IPS-20b (cell line): ENCODE results near the gene ZFAND2B.

Experiments used
- H3K27ac ChIP-seq: one replicate; pipeline ENCODE4 v1.5.1; 2013; ENCODE audit warnings: low read length
- H3K27me3 ChIP-seq: 2 replicates; pipeline ENCODE4 v1.6.1; 2013; ENCODE audit warnings: mild to moderate bottlenecking, low read length, inconsistent platforms; ENCODE audit not compliant: insufficient read depth
- H3K36me3 ChIP-seq: 2 replicates; pipeline ENCODE4 v1.6.1; 2013; ENCODE audit warnings: low read depth, mild to moderate bottlenecking, inconsistent platforms, low read length, moderate library complexity; ENCODE audit not compliant: insufficient read depth
- H3K4me1 ChIP-seq: 2 replicates; pipeline ENCODE4 v1.6.1; 2013; ENCODE audit warnings: mild to moderate bottlenecking, control low read depth, inconsistent platforms, low read length, moderate library complexity; ENCODE audit not compliant: insufficient read depth
- H3K4me3 ChIP-seq: 2 replicates; pipeline ENCODE4 v1.5.1; 2013; ENCODE audit warnings: mild to moderate bottlenecking, low read length, inconsistent platforms
- H3K9ac ChIP-seq: 2 replicates; pipeline ENCODE4 v1.6.1; 2013; ENCODE audit warnings: low read depth, mild to moderate bottlenecking, inconsistent platforms, low read length, moderate library complexity
- H3K9me3 ChIP-seq: 2 replicates; pipeline ENCODE4 v1.6.1; 2013; ENCODE audit warnings: mild to moderate bottlenecking, low read depth, low read length, inconsistent platforms; ENCODE audit not compliant: insufficient read depth

Gene ZFAND2B

DNA sequence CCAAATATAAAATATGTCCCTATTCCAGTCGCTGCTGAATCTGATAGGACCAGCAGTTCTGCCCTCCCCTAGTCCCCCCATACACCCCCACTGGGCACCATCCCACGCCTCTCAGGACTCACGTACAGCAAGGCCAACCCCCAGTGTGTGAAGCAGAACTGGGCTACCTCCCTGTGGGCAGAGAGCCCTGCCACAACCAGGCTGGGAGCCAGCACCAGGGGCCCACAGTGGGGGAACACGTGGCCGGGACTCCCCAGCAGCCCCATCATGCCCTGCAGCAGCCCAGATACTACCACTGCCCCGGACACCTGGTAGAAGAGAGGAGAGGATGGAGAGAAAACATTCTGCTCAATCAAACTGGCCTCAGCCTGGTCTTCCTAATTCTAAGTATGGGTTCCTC is 38.1 kb upstream of the ZFAND2B start:
- H3K36me3 ChIP-seq = no peaks in the 10 kb centered on the region
- H3K4me3 ChIP-seq = no peak overlapping the region
- H3K27ac ChIP-seq = no peak overlapping the region
- H3K27me3 ChIP-seq = no peaks in the 10 kb centered on the region
- H3K9ac ChIP-seq = no peak overlapping the region
- no peaks in the 10 kb centered on the region for H3K4me1 ChIP-seq
- no peaks in the 10 kb centered on the region for H3K9me3 ChIP-seq

DNA sequence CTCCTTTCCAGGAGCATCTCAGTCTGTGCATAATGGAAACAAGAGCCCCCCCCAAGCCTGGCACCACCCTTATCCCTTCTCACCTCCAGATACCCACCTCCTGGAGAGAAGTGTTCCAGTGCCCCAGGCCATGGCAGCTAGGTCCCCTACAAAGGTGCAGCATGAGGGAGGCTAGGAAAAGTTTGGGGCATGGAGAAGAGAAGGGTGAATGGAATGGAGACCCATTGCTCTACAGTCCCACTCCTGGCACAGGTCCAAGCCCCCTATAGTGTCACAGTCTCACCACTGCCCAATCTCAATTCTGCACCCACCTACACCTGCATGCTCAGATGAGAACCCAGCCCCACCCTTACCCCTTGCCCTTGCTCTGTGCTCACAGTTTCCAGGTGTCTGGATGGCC is 37.6 kb upstream of the ZFAND2B start:
- Histone ChIP-seq H3K9me3 (no peaks in the 10 kb centered on the region), H3K36me3 (peaks cover 2% of the 10 kb centered on the region; the same call in 1 of the 2 replicates), H3K4me3 (no peak overlapping the region), H3K27me3 (no peaks in the 10 kb centered on the region), H3K27ac (no peak overlapping the region), H3K9ac (no peak overlapping the region), H3K4me1 (no peaks in the 10 kb centered on the region)

DNA sequence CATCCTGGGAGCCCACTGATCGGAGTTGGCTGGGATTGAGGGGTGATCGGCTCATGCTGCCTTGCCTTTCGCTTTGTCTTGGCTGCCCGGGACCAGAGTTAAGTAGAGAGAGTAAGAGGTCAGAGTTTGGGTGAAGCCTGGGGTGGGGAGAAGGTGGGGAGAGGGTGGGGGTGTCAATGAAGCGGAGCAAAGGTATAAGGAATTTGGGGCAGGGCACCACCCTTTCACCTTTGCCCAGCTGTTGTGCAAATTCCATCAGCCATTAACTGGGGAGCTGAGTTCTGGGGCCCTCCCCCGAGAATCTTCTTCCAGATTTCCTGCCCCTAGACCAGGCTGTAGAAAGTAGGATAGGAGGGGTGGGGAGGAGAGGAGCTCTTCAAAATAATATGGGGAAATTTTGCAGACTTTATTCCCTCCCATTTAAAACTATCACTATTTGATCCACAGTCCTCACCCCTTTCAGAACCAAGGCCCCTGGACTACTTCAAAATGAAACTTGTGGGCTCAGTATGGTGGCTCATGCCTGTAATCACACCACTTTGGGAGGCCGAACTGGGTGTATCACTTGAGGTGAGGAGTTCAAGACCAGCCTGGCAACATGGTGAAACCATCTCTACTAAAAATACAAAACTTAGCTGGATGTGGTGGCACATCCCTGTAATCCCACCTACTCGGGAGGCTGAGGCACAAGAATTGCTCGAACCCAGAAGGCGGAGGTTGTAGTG is 36.5 kb upstream of the ZFAND2B start, which contains the start of gene SLC23A3:
Gene SLC23A3 (minus strand): TSS at position 100 of the 725 bp plus-strand sequence. CDS start 45 bp downstream, at position 55.
- no peak within 1 kb of the TSS for H3K4me3 ChIP-seq

DNA sequence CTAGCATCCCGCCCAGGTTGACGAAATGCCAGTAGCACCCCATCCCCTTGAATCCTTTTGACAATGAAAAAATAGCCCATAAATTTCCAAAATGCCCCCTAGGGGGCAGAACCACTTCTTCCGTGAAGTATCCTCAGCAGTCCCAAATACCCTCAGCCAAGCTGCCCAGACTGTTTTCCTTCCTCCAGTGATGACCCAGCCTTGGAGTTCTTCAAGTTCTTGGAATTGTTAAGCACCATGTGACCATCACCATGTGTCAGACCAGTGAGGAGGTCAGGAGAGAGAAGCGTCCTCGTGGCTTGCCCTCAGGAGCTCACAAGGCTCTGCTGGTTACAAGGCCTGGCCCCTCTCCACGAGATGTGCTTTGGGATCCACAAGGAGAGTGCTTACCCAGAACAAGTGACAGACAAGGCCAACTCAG is 35.3 kb upstream of the ZFAND2B start:
- Histone ChIP-seq H3K27ac (no peak overlapping the region), H3K36me3 (peaks cover 13% of the 10 kb centered on the region), H3K4me1 (no peaks in the 10 kb centered on the region), H3K4me3 (no peak overlapping the region), H3K9me3 (no peaks in the 10 kb centered on the region), H3K27me3 (no peaks in the 10 kb centered on the region), H3K9ac (no peak overlapping the region)

More for the DNA sequence above, 36.5 kb upstream of the ZFAND2B start, which contains the start of gene SLC23A3:
- no peaks in the 10 kb centered on the region for H3K9me3 ChIP-seq
- no peaks in the 10 kb centered on the region for H3K4me1 ChIP-seq
- H3K27me3 ChIP-seq = no peaks in the 10 kb centered on the region
- no peak within 1 kb of the TSS for H3K27ac ChIP-seq
- peaks cover 13% of the 10 kb centered on the region for H3K36me3 ChIP-seq
- H3K9ac ChIP-seq = no peak within 1 kb of the TSS

DNA sequence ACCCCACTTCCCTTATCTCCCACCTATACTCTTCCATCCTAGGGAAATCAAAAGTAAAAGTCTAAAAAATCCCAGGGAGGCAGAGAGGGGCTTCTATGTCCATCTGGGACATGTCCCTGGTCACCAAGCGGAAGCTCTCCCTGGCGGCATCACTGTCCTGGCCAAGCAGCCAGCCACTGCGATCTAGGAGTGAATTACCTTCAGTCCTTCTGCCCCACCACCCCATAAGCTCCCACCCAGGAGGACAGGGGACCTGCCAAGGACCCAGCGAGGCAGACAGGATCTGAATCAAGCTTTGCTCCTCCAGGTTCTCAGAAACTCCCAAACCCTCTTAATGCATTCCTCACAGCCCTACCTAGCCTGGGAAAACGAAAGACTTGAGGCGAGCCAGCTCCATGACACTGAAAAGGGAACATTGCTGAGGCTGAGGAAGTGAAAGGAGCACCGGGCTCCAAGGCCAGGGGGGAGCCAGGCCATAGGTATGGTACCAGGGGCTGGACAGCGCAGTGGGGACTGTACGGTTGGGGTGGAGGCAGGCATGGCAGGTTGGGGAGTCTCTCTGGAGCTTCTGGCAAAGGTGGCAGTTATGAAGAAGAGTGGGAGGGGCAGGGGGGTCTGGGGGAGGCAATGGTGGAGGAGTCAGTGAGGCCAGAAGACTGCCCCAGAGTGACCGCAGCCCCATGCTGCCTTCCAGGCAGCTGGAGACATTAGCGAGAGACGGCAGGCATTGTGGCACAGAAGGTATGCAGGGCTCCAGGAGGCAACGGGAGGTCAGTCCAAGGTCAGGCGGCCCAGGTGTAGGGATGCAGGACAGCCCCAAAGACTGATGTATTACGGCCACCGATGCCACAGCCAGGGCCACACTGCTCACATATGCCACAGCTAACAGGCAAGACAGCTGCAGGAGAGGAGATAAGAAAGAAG is 34.1 kb upstream of the ZFAND2B start:
- Histone ChIP-seq H3K9ac (no peak overlapping the region), H3K9me3 (no peaks in the 10 kb centered on the region), H3K4me1 (no peaks in the 10 kb centered on the region), H3K36me3 (peaks cover 13% of the 10 kb centered on the region), H3K27ac (no peak overlapping the region), H3K4me3 (no peak overlapping the region), H3K27me3 (no peaks in the 10 kb centered on the region)

DNA sequence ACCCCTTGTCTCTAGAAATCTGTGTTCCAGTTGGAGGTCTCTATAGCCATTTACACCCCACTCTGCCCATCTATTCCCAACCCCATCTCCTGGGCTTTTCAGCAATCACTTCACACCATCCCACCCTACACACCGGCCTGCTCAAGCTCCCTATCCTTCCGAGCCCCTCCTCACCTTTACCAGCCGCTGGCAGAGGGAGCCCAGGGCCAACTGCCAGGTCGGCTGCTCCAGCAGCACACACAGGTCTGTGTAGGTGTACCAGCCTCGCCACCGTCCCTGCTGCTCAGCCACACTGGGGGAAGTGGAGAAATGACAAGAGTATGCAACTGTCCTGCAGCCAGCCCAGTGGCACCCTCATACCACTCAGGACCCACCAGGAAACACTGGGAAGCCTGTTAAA is 33.4 kb upstream of the ZFAND2B start:
- Histone ChIP-seq H3K27me3 (no peaks in the 10 kb centered on the region), H3K36me3 (peaks cover 13% of the 10 kb centered on the region), H3K9ac (no peak overlapping the region), H3K9me3 (no peaks in the 10 kb centered on the region), H3K4me1 (no peaks in the 10 kb centered on the region), H3K4me3 (no peak overlapping the region), H3K27ac (no peak overlapping the region)

DNA sequence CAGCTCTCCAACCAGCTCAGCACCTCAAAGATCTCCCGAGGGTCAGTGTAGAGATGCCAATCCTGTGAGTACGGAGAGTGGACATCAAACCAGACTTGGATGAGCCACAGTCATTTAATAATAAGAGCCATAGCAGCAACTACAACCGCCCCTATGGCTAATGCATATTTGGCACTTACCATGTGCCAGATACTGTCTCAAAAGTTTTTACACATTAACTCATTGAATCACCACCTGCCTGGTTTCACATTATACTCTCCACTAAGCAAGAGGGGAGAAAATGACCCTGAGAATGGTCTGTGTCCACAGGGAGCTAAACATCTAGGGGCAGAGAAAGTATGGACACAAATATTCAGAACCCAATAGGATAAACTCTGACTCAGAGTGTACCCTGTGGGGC is 32.4 kb upstream of the ZFAND2B start:
- Histone ChIP-seq H3K4me1 (peaks cover 5% of the 10 kb centered on the region; the same call in 1 of the 2 replicates), H3K36me3 (peaks cover 13% of the 10 kb centered on the region), H3K27ac (no peak overlapping the region), H3K4me3 (no peak overlapping the region), H3K9ac (no peak overlapping the region), H3K27me3 (no peaks in the 10 kb centered on the region), H3K9me3 (no peaks in the 10 kb centered on the region)

DNA sequence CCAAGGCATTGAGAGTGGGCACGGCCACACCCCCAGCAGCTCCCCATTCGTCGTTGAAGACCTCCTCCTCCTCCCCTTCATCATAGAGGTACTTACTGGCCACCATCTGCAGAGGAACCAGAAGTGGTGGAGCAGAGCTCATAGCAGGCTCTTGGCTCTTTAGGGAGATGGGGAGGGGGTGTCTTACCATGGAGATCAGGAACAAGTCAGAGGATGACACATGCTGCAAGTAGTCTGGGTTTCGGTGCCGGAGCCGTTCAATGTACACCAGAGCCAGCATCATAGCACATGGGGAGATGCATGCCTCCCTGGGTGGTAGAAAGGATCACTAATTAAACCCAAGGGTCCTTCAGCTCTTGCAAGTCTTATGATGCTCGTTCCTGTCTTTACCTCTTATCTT is 31.8 kb upstream of the ZFAND2B start:
- H3K27me3 ChIP-seq = no peaks in the 10 kb centered on the region
- no peak overlapping the region for H3K4me3 ChIP-seq
- no peaks in the 10 kb centered on the region for H3K9me3 ChIP-seq
- H3K36me3 ChIP-seq = peaks cover 16% of the 10 kb centered on the region
- H3K27ac ChIP-seq = no peak overlapping the region
- no peak overlapping the region for H3K9ac ChIP-seq
- H3K4me1 ChIP-seq = peaks cover 7% of the 10 kb centered on the region; the same call in 1 of the 2 replicates

DNA sequence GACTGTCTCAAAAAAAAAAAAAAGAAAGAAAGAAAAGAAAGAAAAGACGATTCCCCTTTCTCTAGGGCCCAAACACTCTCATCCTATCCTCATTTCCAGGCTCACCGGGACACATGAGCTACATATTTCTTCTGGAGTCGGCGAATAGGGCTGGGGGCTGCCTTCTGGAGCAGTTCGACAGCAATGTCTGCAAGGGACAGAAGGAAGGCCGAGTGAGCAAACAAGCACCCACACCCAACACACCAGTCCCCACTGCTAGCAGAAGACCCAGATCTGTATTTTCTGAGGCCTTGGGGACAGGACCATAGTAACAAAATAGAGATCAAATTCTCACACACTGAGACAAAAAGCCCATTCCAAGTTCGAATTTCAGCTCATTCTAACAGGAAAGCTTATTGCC is 31.1 kb upstream of the ZFAND2B start:
- Histone ChIP-seq H3K9me3 (no peaks in the 10 kb centered on the region), H3K4me3 (peak overlapping the region; percentile 73), H3K36me3 (peaks cover 23% of the 10 kb centered on the region), H3K4me1 (peaks cover 7% of the 10 kb centered on the region; the same call in 1 of the 2 replicates), H3K27ac (no peak overlapping the region), H3K27me3 (no peaks in the 10 kb centered on the region), H3K9ac (no peak overlapping the region)

DNA sequence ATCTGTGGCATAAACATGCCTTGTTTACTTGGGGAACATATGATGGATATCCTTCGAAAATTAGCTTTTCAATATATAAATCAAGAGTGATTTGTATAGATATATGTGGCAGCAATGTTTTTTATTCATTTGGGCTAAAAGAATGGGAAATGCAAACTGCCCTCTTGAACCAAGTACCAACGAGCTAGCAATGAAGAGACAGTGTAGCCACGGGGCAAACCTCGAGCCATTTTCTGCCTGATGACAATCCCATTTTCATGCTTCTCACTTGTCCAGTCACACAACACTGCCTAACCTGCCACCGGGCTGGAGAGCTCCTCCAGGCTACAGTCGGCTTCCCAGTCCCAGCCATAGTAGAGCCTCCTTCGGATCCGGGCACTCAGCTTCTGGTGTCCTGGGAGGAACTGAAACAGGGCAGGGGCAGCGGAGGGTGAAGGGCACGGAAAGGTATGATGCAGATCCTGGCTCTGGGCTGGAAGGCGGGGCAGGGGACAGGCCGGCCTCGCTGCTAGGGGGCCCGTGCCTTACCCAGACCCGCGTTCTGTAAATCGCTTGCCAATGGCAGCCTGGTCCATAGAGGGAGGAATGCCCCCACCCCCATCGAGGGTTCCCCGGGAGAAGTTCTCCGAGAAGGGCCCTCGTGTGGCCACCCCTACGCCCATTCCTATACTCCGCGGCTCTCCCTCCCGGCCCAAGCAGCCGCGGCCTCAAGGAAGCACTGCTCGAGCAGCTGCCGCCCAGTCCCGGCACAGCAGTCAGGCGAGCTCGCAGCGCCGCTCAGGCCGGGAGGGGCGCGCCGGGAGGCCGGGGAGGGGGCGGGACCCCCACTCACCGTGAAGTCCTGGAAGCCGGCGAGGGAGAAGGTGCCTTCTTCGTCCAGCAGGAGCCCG is 30.4 kb upstream of the ZFAND2B start:
- no peaks in the 10 kb centered on the region for H3K9me3 ChIP-seq
- H3K4me3 ChIP-seq = peak overlapping the region; percentile 73
- H3K4me1 ChIP-seq = peaks cover 7% of the 10 kb centered on the region; the same call in 1 of the 2 replicates
- peak overlapping the region; percentile 61; the same call in 1 of the 2 replicates for H3K9ac ChIP-seq
- no peaks in the 10 kb centered on the region for H3K27me3 ChIP-seq
- H3K27ac ChIP-seq = no peak overlapping the region
- peaks cover 30% of the 10 kb centered on the region for H3K36me3 ChIP-seq
